DMS153 treated with DMSO at 0.1 percent for 48 hours (cell line): Measurements from ENCODE around the gene PDE4D.

Source experiments
- DNase-seq: peaks from one replicate; lab custom pipeline; 2025; ENCODE audit not compliant: unreplicated experiment; lab: John Stamatoyannopoulos, UW

Gene PDE4D

GRCh38 chr5:59245198-59245597 is 648.3 kb downstream of the PDE4D start:
- no peak for DNase-seq

- DNase-seq: no peak
Measured at GRCh38 chr5:59241552-59241951, 652.0 kb downstream of the PDE4D start.

- no peak for DNase-seq
Measured at GRCh38 chr5:59241119-59241518, 652.4 kb downstream of the PDE4D start.

- DNase-seq: no peak
Measured at GRCh38 chr5:59238126-59238902, 655.2 kb downstream of the PDE4D start.

GRCh38 chr5:59236986-59237385 is 656.5 kb downstream of the PDE4D start:
- DNase-seq: no peak

- DNase-seq: no peak
Measured at GRCh38 chr5:59236448-59236847, 657.1 kb downstream of the PDE4D start.

- DNase-seq: no peak
Measured at GRCh38 chr5:59234236-59234635, 659.3 kb downstream of the PDE4D start.

- no peak for DNase-seq
Measured at GRCh38 chr5:59231221-59231931, 662.1 kb downstream of the PDE4D start.

GRCh38 chr5:59222687-59223511 is 670.6 kb downstream of the PDE4D start:
- DNase-seq: no peak

- DNase-seq: no peak
Measured at GRCh38 chr5:59221769-59222168, 671.8 kb downstream of the PDE4D start.

GRCh38 chr5:59218424-59219045 is 675.0 kb downstream of the PDE4D start:
- DNase-seq: peak; percentile 4

- no peak for DNase-seq
Measured at GRCh38 chr5:59216841-59217240, 676.7 kb downstream of the PDE4D start.

GRCh38 chr5:59212596-59212995 is 680.9 kb downstream of the PDE4D start:
- no peak for DNase-seq

GRCh38 chr5:59209758-59210359 is 683.7 kb downstream of the PDE4D start:
- DNase-seq: no peak

- no peak for DNase-seq
Measured at GRCh38 chr5:59208474-59208873, 685.1 kb downstream of the PDE4D start.

GRCh38 chr5:59207401-59207800 is 686.1 kb downstream of the PDE4D start:
- DNase-seq: no peak

GRCh38 chr5:59206132-59206581 is 687.4 kb downstream of the PDE4D start:
- DNase-seq: no peak

GRCh38 chr5:59204114-59204897 is 689.2 kb downstream of the PDE4D start:
- no peak for DNase-seq

GRCh38 chr5:59199868-59200267 is 693.7 kb downstream of the PDE4D start:
- DNase-seq: no peak

- no peak for DNase-seq
Measured at GRCh38 chr5:59198832-59199231, 694.7 kb downstream of the PDE4D start.
